A673 (cell line): ENCODE results near the gene OR1L8.

Experiments
- CTCF ChIP-seq: fragments of 300-800, 200-600 bp; sonication (generic); conservative IDR thresholded peaks from 2 replicates; pipeline ENCODE4 v1.5.1; 2017; ENCODE audit warnings: low read depth, mild to moderate bottlenecking, antibody characterized with exemption, low read length, moderate library complexity, mixed read lengths
- EZH2 ChIP-seq: fragments of 200-600 bp; sonication (generic); IDR thresholded peaks from 2 replicates; pipeline ENCODE4 v1.6.1; 2017; ENCODE audit warnings: borderline replicate concordance, low read depth, mild to moderate bottlenecking, mixed read lengths, antibody characterized with exemption, low read length; ENCODE audit not compliant: poor library complexity, severe bottlenecking

- no peak for TF ChIP-seq CTCF
- no peak for TF ChIP-seq EZH2
These were observed 15.3 kb downstream of the OR1L8 start for GRCh38 chr9:122567901-122568300.
